SK-N-SH (cell line): ENCODE results near the gene DSC3. TPM values are rescaled to one million over a fixed set of nuclear protein-coding genes. Genes with fewer than 3 reads are reported as not detected.
"Not testable (repeated sequence)": the region's sequence is repeated elsewhere in the genome, so short reads cannot be mapped to it uniquely, and the experiment has no call there.

Experiments used
- CTCF ChIA-PET: fragments of 300-600, 350-600 bp; formaldehyde crosslinking; extraction: SDS; loops from one replicate; lab custom pipeline; 2021; lab: Yijun Ruan, JAX
- POLR2A ChIA-PET: fragments of 350-600 bp; sonication (Branson Sonifier 250); formaldehyde crosslinking; extraction: SDS; loops from one replicate; lab custom pipeline; 2020; ENCODE audit warnings: antibody characterized with exemption, inconsistent platforms; lab: Yijun Ruan, JAX
- DNase-seq: peaks from one replicate; pipeline ENCODE4 v3.0.0; 2012
- H2AFZ ChIP-seq: fragments of 200-600 bp; sonication (generic); 2 replicates; pipeline ENCODE4 v1.8.1; 2016; ENCODE audit warnings: antibody characterized with exemption, mild to moderate bottlenecking, low read depth
- H3F3A ChIP-seq: fragments of 200-600 bp; sonication (generic); replicated peaks from 2 replicates; pipeline ENCODE3; 2016; ENCODE audit warnings: antibody characterized with exemption, mild to moderate bottlenecking; ENCODE audit not compliant: insufficient read depth
- H3K27ac ChIP-seq, 2 experiments: fragments of 200-500 bp in 1 of 2; fragments of 200-600 bp in 1 of 2; sonication (Bioruptor generic) in 1 of 2; sonication (generic), shearing (Covaris generic) in 1 of 2; 2 replicates each; pipeline versions ENCODE4 v1.5.1 to v1.6.1; 2014 to 2016; ENCODE audit warnings: low read depth in 2 of 2, inconsistent platforms in 1 of 2, low read length in 1 of 2, mild to moderate bottlenecking in 1 of 2, mixed read lengths in 1 of 2
- H3K27me3 ChIP-seq: fragments of 200-600 bp; sonication (generic), shearing (Covaris generic); 2 replicates; pipeline ENCODE4 v1.6.1; 2016; ENCODE audit warnings: mixed run types; ENCODE audit not compliant: insufficient read depth
- H3K36me3 ChIP-seq, 2 experiments: fragments of 200-500 bp in 1 of 2; fragments of 200-600 bp in 1 of 2; sonication (Bioruptor generic) in 1 of 2; sonication (generic) in 1 of 2; replicated peaks in 1 of 2; 2 replicates each; pipeline versions ENCODE3 to v1.5.1; 2014 to 2016; ENCODE audit warnings: low read length in 1 of 2, mild to moderate bottlenecking in 1 of 2; ENCODE audit not compliant: insufficient read depth in 2 of 2, control insufficient read depth in 1 of 2
- H3K4me1 ChIP-seq, 2 experiments: fragments of 200-500 bp in 1 of 2; fragments of 200-600 bp in 1 of 2; sonication (Bioruptor generic) in 1 of 2; sonication (generic), shearing (Covaris generic) in 1 of 2; 2 replicates each; pipeline versions ENCODE4 v1.5.1 to v1.6.1; 2014 to 2016; ENCODE audit warnings: low read depth in 1 of 2, low read length in 1 of 2, mixed run types in 1 of 2; ENCODE audit not compliant: insufficient read depth in 2 of 2, control insufficient read depth in 1 of 2
- H3K4me2 ChIP-seq: fragments of 200-600 bp; sonication (generic), shearing (Covaris generic); 2 replicates; pipeline ENCODE4 v1.6.1; 2017; ENCODE audit warnings: mixed run types
- H3K4me3 ChIP-seq, 2 experiments: fragments of 200-500 bp in 1 of 2; fragments of 200-600 bp in 1 of 2; sonication (Bioruptor generic) in 1 of 2; sonication (generic), shearing (Covaris generic) in 1 of 2; 2 replicates each; pipeline versions ENCODE4 v1.5.1 to v1.8.1; 2014 to 2016; ENCODE audit warnings: low read depth in 2 of 2, inconsistent platforms in 1 of 2, low read length in 1 of 2, mild to moderate bottlenecking in 1 of 2, mixed read lengths in 1 of 2, moderate library complexity in 1 of 2
- H3K79me2 ChIP-seq: fragments of 200-600 bp; sonication (generic); 2 replicates; pipeline ENCODE4 v1.8.1; 2017; ENCODE audit warnings: mild to moderate bottlenecking; ENCODE audit not compliant: insufficient read depth
- H3K9ac ChIP-seq: fragments of 200-600 bp; sonication (generic); 2 replicates; pipeline ENCODE4 v1.6.1; 2017; ENCODE audit warnings: mixed run types
- H3K9me2 ChIP-seq: fragments of 200-600 bp; sonication (generic); 2 replicates; pipeline ENCODE4 v1.6.1; 2017; ENCODE audit warnings: mixed run types
- H3K9me3 ChIP-seq: fragments of 200-600 bp; sonication (generic); 2 replicates; pipeline ENCODE4 v1.6.1; 2017; ENCODE audit warnings: mixed run types, mild to moderate bottlenecking, moderate library complexity
- H4K20me1 ChIP-seq: fragments of 200-600 bp; sonication (generic); 2 replicates; pipeline ENCODE4 v1.6.1; 2017; ENCODE audit warnings: mild to moderate bottlenecking, mixed run types; ENCODE audit not compliant: insufficient read depth
- EZH2phosphoT487 ChIP-seq: fragments of 200-600 bp; sonication (generic); IDR thresholded peaks from 2 replicates; pipeline ENCODE4 v1.6.1; 2017; ENCODE audit warnings: low read depth, mixed run types, mild to moderate bottlenecking, antibody characterized with exemption, moderate library complexity, borderline replicate concordance
- FOSL2 ChIP-seq: IDR thresholded peaks from 2 replicates; pipeline ENCODE4 v1.4.0; 2012; ENCODE audit warnings: low read depth, mild to moderate bottlenecking, moderate library complexity, borderline replicate concordance
- FOXJ3 ChIP-seq: sonication (generic); formaldehyde crosslinking; IDR thresholded peaks from 2 replicates; pipeline ENCODE4 v1.5.1; 2020; ENCODE audit warnings: mild to moderate bottlenecking, missing genetic modification reagents
- GABPA ChIP-seq: IDR thresholded peaks from 2 replicates; pipeline ENCODE4 v1.4.0; 2012; ENCODE audit warnings: low read depth, mild to moderate bottlenecking
- JUND ChIP-seq: IDR thresholded peaks from 2 replicates; pipeline ENCODE4 v1.4.0; 2012
- MEF2A ChIP-seq: IDR thresholded peaks from 2 replicates; pipeline ENCODE4 v1.4.0; 2012; ENCODE audit warnings: low read depth, borderline replicate concordance
- NFIC ChIP-seq: IDR thresholded peaks from 2 replicates; pipeline ENCODE4 v1.4.0; 2012; ENCODE audit warnings: borderline replicate concordance
- NRF1 ChIP-seq: IDR thresholded peaks from 2 replicates; pipeline ENCODE4 v1.6.1; 2012; ENCODE audit warnings: low read depth, mild to moderate bottlenecking, low read length
- POLR2AphosphoS5 ChIP-seq: IDR thresholded peaks from 2 replicates; pipeline ENCODE4 v1.6.1; 2012; ENCODE audit warnings: low read depth, low read length
- REST ChIP-seq: IDR thresholded peaks from 2 replicates; pipeline ENCODE4 v1.6.1; 2012; ENCODE audit warnings: mild to moderate bottlenecking, low read depth, low read length, moderate library complexity
- RXRA ChIP-seq: IDR thresholded peaks from 2 replicates; pipeline ENCODE4 v1.4.0; 2012; ENCODE audit warnings: low read depth, mild to moderate bottlenecking, borderline replicate concordance
- SIN3A ChIP-seq: IDR thresholded peaks from 2 replicates; pipeline ENCODE4 v1.6.1; 2012; ENCODE audit warnings: low read depth, mild to moderate bottlenecking, low read length, moderate library complexity, borderline replicate concordance
- TAF1 ChIP-seq: IDR thresholded peaks from 2 replicates; pipeline ENCODE4 v1.6.1; 2012; ENCODE audit warnings: low read depth, mild to moderate bottlenecking, low read length, moderate library complexity, borderline replicate concordance
- TCF12 ChIP-seq: IDR thresholded peaks from 2 replicates; pipeline ENCODE4 v1.4.0; 2012
- USF2 ChIP-seq: fragments of 150-350 bp; IDR thresholded peaks from 2 replicates; pipeline ENCODE4 v1.6.1; 2017; ENCODE audit warnings: antibody characterized with exemption, low read length, low read depth, borderline replicate concordance
- YY1 ChIP-seq: IDR thresholded peaks from 2 replicates; pipeline ENCODE4 v1.4.0; 2012; ENCODE audit warnings: low read depth, mild to moderate bottlenecking
- ZBTB33 ChIP-seq: IDR thresholded peaks from 2 replicates; pipeline ENCODE4 v1.4.0; 2012; ENCODE audit warnings: low read depth, borderline replicate concordance
- WGBS: methylation state at CpG from one replicate; pipeline ENCODE4 v1.1.6; 2017; ENCODE audit warnings: low lambda C conversion rate; 5-methylcytosine and 5-hydroxymethylcytosine counted together
- polyA plus RNA-seq, 3 experiments: library from polyadenylated mRNA; depleted of rRNA; stranded (reverse); fragments of >200 nt; gene quantifications; 2 replicates each; pipeline ENCODE4 v1.2.3, GENCODE V29; 2012
- TF ChIP-seq, protein P1 (sequence below): fragments of 200-600 bp; sonication (generic); IDR thresholded peaks from 2 replicates; pipeline ENCODE4 v1.6.1; 2017; ENCODE audit warnings: antibody characterized with exemption, mild to moderate bottlenecking, moderate library complexity

DSC3 gene
- polyA plus RNA-seq, 1 of the 3 experiments (the other 2 are of a cell fraction) = not detected

GRCh38 chr18:31011455-31011854 lies 31.1 kb downstream of the DSC3 start:
- H3K9ac ChIP-seq, H3K4me2 ChIP-seq, POLR2A ChIA-PET: not testable (repeated sequence)
- peak; percentile 44; the same call in 1 of the 2 replicates for TF ChIP-seq FOSL2
- 0 out of 2 replicates have a peak, but pooled peaks have one; percentile 7 for TF ChIP-seq JUND
- TF ChIP-seq, all 33 proteins: peak for 2; not testable (repeated sequence) for 31
- CTCF ChIA-PET, H3K4me1 ChIP-seq, H3K9me2 ChIP-seq, H3K4me3 ChIP-seq, H3K27ac ChIP-seq, H3K9me3 ChIP-seq, H2AFZ ChIP-seq, DNase-seq, H3K27me3 ChIP-seq, H3K79me2 ChIP-seq, H4K20me1 ChIP-seq, H3F3A ChIP-seq, H3K36me3 ChIP-seq: not testable (repeated sequence)
- WGBS = 0% methylated on average over 7 of the region's 7 CpGs

DNA sequence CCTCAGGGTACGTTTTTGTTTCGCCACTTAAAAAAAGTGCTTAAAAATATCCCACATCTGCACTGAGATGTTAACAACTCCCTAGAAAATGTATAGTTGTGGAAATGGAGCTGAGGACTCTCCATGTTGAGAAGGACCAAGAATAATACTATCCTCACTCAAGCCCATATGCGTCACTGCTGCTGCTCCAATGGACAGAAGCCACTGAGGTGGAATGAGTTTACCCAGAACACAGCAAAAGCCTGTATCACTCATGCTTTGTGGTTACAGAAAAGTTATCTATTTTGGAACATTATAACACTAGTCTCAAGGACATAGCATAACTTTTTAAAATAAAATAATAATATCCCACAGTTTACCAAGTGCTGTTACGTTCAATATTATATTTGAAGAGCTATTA lies 31.9 kb downstream of the DSC3 start:
- no peaks in the 10 kb centered on the region for H3K36me3 ChIP-seq
- no peak overlapping the region for H3K4me3 ChIP-seq
- no peaks in the 10 kb centered on the region for H3K27me3 ChIP-seq
- H3K4me2 ChIP-seq = no peak overlapping the region
- H3K9me2 ChIP-seq = no peaks in the 10 kb centered on the region
- H2AFZ ChIP-seq = no peak overlapping the region
- TF ChIP-seq REST = no peak
- no peak for TF ChIP-seq USF2
- TF ChIP-seq MEF2A = no peak
- no peak for TF ChIP-seq EZH2phosphoT487
- no peak for TF ChIP-seq SIN3A
- no peak for TF ChIP-seq FOXJ3 (CRISPR knock-in tag)
- TF ChIP-seq, protein P1, sequence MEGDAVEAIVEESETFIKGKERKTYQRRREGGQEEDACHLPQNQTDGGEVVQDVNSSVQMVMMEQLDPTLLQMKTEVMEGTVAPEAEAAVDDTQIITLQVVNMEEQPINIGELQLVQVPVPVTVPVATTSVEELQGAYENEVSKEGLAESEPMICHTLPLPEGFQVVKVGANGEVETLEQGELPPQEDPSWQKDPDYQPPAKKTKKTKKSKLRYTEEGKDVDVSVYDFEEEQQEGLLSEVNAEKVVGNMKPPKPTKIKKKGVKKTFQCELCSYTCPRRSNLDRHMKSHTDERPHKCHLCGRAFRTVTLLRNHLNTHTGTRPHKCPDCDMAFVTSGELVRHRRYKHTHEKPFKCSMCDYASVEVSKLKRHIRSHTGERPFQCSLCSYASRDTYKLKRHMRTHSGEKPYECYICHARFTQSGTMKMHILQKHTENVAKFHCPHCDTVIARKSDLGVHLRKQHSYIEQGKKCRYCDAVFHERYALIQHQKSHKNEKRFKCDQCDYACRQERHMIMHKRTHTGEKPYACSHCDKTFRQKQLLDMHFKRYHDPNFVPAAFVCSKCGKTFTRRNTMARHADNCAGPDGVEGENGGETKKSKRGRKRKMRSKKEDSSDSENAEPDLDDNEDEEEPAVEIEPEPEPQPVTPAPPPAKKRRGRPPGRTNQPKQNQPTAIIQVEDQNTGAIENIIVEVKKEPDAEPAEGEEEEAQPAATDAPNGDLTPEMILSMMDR = no peak
- no peak for TF ChIP-seq JUND
- TF ChIP-seq NRF1 = no peak
- no peak for TF ChIP-seq TCF12
- no peak for TF ChIP-seq NFIC
- TF ChIP-seq POLR2AphosphoS5 = no peak
- no peak for TF ChIP-seq TAF1
- no peak for TF ChIP-seq GABPA
- TF ChIP-seq FOSL2 = no peak
- no peak for TF ChIP-seq ZBTB33
- no peak for TF ChIP-seq RXRA
- TF ChIP-seq YY1 = no peak
- TF ChIP-seq, all 33 proteins: peak for 0
- no peak overlapping the region for H3K27ac ChIP-seq
- H3K4me1 ChIP-seq = no peaks in the 10 kb centered on the region
- ChIA-PET CTCF (no interaction called here), POLR2A (no interaction called here)
- H3K79me2 ChIP-seq = no peaks in the 10 kb centered on the region
- H4K20me1 ChIP-seq = no peaks in the 10 kb centered on the region
- H3F3A ChIP-seq = peaks cover 3% of the 10 kb centered on the region
- no peak overlapping the region for H3K9ac ChIP-seq
- 10% methylated on average over 4 of the region's 4 CpGs for WGBS
- no peak for DNase-seq
- no peaks in the 10 kb centered on the region for H3K9me3 ChIP-seq
